H1 (cell line): ENCODE results near the gene LURAP1L. TPM values are rescaled to one million over a fixed set of nuclear protein-coding genes. Genes with fewer than 3 reads are reported as not detected.
A peak's percentile ranks its signal among the peaks of the same experiment; 100 is the strongest.

Experiments
- CHD7 ChIP-seq: fragments of 300-600 bp; sonication (generic); IDR thresholded peaks from 2 replicates; pipeline ENCODE4 v1.7.1; 2012; ENCODE audit warnings: low read length, moderate library complexity, mild to moderate bottlenecking, inconsistent platforms; ENCODE audit not compliant: insufficient replicate concordance
- CTCF ChIP-seq, 3 experiments: IDR thresholded peaks; 1 replicate in 2 of 3; 2 replicates in 1 of 3; pipeline versions ENCODE4 v1.5.1 to v1.6.1; 2011; ENCODE audit warnings: low read length in 3 of 3, mild to moderate bottlenecking in 3 of 3, inconsistent platforms in 2 of 3, low read depth in 1 of 3, moderate library complexity in 1 of 3; ENCODE audit not compliant: insufficient read depth in 1 of 3; ENCODE audit errors: control extremely low read depth in 1 of 3
- NANOG ChIP-seq: IDR thresholded peaks from 2 replicates; pipeline ENCODE4 v1.6.1; 2011; ENCODE audit warnings: low read length, low read depth, mild to moderate bottlenecking, inconsistent platforms; ENCODE audit not compliant: insufficient read depth, poor library complexity, severe bottlenecking
- RNF2 ChIP-seq: fragments of 200-900, 300-1000 bp; sonication (generic); IDR thresholded peaks from 2 replicates; pipeline ENCODE4 v1.7.1; 2016; ENCODE audit warnings: borderline replicate concordance, low read depth, mild to moderate bottlenecking, antibody characterized with exemption, low read length; ENCODE audit not compliant: poor library complexity, severe bottlenecking; ENCODE audit errors: missing control alignments
- TBP ChIP-seq: IDR thresholded peaks from 2 replicates; pipeline ENCODE4 v1.6.1; 2011; ENCODE audit warnings: low read depth, low read length, improper control_type of control experiment
- YY1 ChIP-seq: IDR thresholded peaks from 2 replicates; pipeline ENCODE4 v1.6.1; 2011; ENCODE audit warnings: low read depth, mild to moderate bottlenecking, low read length
- polyA plus RNA-seq, 7 experiments: library from polyadenylated mRNA; depleted of rRNA in 3 of 7; stranded (reverse) in 5 of 7; unstranded in 2 of 7; fragments of >200 nt in 5 of 7; fragments of 200-250 nt in 2 of 7; gene quantifications; 1 replicate in 5 of 7; 2 replicates in 1 of 7; 4 replicates in 1 of 7; pipeline versions ENCODE4 v1.2.1 to v1.2.3, GENCODE V29; 2011 to 2013; ENCODE audit warnings: missing spikeins in 2 of 7, mixed read lengths in 2 of 7
- total RNA-seq: library from RNA; stranded (reverse); fragmentation: NEBNext Ultra II Directional; extraction: Animal tissue kit (Norgen Biotek cat#: 25700); gene quantifications from 2 replicates; pipeline ENCODE4 v1.2.1, GENCODE V29; 2021

Gene LURAP1L
- total and polyA plus RNA-seq, 2 of the 8 experiments (the other 6 are each of a cell fraction or from before 2014, with no cell fraction given): 0.63 to 1.2 TPM

GRCh38 chr9:12775679-12776512, 1.1 kb downstream of the LURAP1L start (continued):
- TF ChIP-seq CHD7: no peak
- peak; percentile 10; the same call in 1 of the 2 replicates for TF ChIP-seq TBP
- no peak for TF ChIP-seq YY1
- TF ChIP-seq RNF2: peak; percentile 20
- peak; percentile 37 to 63 (median 57) for TF ChIP-seq CTCF (IDR thresholded peaks at IDR 0.05; ENCODE audit: control extremely low read depth in 1 of 3, insufficient read depth in 1 of 3, low read depth in 1 of 3, low read length in 3 of 3)
- TF ChIP-seq NANOG: no peak
